GOT3 (cell line): Measurements from ENCODE around the gene SOWAHB.
A peak's percentile ranks its signal among the peaks of the same experiment; 100 is the strongest.

Experiments used
- DNase-seq: peaks from one replicate; lab custom pipeline; 2025; ENCODE audit warnings: mixed read lengths; lab: John Stamatoyannopoulos, UW

Gene SOWAHB

DNA sequence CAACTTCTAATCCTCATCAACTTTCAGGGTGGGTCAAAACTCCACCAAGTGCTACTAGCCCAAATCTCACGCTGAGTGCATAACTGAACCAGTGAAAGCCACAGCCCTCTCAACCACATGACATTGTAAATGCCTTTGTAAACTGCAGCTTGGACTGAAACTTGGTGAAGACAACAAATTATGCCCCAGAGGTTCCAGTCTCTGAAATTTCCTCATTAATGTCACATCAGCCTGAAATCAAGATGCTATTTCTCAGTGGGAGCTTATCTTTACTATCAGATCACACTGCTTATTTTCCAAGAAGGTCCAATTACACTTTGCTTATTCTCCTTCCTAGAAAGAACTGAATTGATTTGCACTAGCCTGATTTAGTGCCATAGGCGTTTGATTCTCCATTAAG, 46.6 kb downstream of the SOWAHB start:
- DNase-seq: no peak

DNA sequence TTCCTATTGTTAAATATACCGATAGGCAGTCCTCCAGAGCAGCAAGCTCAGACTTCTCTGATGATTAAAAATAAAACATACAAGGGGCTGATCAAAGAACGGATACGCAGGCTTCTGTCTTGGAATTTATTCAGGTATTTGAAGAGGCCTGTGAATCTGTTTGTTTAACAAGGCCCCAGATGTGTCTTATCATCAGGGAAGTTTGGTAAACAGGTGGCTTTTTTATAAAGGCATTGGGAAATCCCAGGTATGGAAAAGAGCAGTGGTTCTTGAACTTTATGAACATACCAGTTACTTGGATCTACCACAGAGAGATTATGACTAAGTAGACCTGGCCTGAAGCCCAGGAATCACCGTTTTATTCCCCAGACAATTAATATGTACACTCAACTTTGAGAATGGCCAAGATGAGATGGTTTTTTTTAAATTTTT, 47.9 kb downstream of the SOWAHB start:
- peak; percentile 2 for DNase-seq
